Tibial nerve (tissue), 4 donors: Measurements from ENCODE around the gene ZNF836.

Experiments
- CTCF ChIP-seq, 5 experiments: fragments of 200-600 bp in 3 of 5; fragments of 450-650 bp in 2 of 5; sonication (generic) in 3 of 5; IDR thresholded peaks; one replicate each; pipeline ENCODE4 v1.5.1; 2016 to 2019; ENCODE audit warnings: antibody characterized with exemption in 5 of 5, mild to moderate bottlenecking in 3 of 5, moderate library complexity in 2 of 5
- EP300 ChIP-seq, 2 donors: sonication (generic); formaldehyde crosslinking; IDR thresholded peaks; one replicate each; pipeline ENCODE4 v1.6.1; 2017; ENCODE audit warnings: antibody characterized with exemption in 2 of 2, mild to moderate bottlenecking in 1 of 2
- POLR2A ChIP-seq, 2 donors: fragments of 450-650 bp; IDR thresholded peaks; one replicate each; pipeline ENCODE4 v1.6.1; 2017; ENCODE audit warnings: antibody characterized with exemption in 2 of 2, mild to moderate bottlenecking in 2 of 2, moderate library complexity in 2 of 2

DNA sequence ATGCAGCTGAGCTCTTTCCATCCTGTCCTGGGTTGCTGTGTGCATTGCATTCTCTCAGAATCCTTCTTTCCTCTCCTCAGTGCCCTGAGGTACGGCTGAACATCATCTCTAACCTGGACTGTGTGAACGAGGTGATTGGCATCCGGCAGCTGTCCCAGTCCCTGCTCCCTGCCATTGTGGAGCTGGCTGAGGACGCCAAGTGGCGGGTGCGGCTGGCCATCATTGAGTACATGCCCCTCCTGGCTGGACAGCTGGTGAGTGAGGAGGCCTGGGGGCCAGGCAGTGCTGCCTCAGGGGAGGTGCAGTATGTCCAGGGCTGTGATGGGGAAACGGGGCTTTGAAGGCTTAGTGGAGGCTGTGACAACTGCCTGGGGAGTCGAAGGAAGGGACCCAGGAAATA, 48.2 kb upstream of the ZNF836 start:
- TF ChIP-seq CTCF (IDR thresholded peaks at IDR 0.05) (no peak), POLR2A (IDR thresholded peaks at IDR 0.05) (no peak), EP300 (IDR thresholded peaks at IDR 0.05) (no peak)
